IPS-NIHi7 (cell line): Measurements from ENCODE around the gene MEGF6.

Source experiments
- DNase-seq: peaks from one replicate; pipeline ENCODE4 v3.0.0; 2012; ENCODE audit warnings: mixed read lengths; ENCODE audit errors: extremely low spot score

The MEGF6 gene, protein sequence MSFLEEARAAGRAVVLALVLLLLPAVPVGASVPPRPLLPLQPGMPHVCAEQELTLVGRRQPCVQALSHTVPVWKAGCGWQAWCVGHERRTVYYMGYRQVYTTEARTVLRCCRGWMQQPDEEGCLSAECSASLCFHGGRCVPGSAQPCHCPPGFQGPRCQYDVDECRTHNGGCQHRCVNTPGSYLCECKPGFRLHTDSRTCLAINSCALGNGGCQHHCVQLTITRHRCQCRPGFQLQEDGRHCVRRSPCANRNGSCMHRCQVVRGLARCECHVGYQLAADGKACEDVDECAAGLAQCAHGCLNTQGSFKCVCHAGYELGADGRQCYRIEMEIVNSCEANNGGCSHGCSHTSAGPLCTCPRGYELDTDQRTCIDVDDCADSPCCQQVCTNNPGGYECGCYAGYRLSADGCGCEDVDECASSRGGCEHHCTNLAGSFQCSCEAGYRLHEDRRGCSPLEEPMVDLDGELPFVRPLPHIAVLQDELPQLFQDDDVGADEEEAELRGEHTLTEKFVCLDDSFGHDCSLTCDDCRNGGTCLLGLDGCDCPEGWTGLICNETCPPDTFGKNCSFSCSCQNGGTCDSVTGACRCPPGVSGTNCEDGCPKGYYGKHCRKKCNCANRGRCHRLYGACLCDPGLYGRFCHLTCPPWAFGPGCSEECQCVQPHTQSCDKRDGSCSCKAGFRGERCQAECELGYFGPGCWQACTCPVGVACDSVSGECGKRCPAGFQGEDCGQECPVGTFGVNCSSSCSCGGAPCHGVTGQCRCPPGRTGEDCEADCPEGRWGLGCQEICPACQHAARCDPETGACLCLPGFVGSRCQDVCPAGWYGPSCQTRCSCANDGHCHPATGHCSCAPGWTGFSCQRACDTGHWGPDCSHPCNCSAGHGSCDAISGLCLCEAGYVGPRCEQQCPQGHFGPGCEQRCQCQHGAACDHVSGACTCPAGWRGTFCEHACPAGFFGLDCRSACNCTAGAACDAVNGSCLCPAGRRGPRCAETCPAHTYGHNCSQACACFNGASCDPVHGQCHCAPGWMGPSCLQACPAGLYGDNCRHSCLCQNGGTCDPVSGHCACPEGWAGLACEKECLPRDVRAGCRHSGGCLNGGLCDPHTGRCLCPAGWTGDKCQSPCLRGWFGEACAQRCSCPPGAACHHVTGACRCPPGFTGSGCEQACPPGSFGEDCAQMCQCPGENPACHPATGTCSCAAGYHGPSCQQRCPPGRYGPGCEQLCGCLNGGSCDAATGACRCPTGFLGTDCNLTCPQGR (N-terminal part only)

DNA sequence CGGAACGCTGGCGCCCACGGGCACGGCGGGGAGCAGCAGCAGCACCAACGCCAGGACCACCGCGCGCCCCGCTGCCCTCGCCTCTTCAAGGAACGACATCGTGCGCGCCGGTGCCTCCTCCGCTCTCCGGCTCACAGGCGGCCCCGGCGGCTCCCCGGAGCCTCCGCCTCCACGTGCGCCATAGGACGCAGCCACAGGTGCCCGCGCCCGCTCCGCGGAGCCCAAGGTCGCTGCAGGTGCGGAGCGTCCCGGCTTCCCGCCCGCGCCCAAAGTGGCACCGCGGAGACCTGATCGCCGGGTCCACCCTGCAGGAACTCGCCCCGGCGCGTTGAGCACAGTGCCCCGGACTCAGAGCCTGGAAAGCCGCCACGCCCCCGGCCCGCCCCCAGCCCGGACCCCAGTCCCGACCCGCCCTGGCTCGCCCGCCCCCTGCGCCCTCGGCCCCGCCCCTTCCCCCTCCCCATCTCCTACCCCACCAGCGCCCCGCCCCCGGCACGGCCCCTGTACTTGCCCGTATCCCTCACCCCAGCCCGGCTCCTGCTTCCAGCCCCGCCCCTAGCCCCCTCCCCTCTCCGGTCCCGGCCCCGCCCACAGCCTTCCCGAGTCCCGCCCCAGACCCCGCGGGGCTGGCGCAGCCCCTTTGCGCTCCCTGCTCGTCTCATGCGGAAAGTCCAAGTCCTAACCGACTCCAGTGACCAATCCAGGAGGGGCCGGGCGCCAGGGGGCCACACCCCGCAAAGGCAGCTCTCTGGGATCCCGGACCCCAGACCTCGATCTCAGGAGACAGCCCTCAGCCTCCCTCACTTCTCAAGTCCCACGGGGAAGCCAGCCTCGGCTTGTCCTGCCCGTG lies at the start of gene MEGF6:
TSS of gene MEGF6 (minus strand) at position 339 of the 850 bp plus-strand sequence. CDS start at position 99, 240 bp downstream.
- peak; percentile 99 for DNase-seq

DNA sequence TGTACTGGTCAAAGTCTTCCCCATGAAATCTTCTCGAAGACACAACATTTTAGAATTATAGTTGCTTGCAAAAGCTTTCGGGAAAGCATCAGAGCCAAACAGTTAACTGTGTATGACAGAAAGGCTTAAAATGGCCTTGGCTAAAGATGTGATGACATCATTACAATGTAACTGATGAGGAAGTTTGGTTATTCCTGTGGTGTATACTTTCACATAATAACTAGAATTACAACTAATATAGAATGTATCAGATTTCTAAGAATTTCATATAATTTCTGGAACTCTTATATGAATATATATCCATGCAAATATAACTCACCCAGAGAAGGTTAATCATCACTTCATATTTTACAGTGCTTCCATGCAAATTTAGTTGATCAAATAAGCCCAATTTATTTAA lies 49.4 kb upstream of the MEGF6 start:
- no peak for DNase-seq

GRCh38 chr1:3659093-3659492 lies 47.8 kb upstream of the MEGF6 start:
- no peak for DNase-seq

DNA sequence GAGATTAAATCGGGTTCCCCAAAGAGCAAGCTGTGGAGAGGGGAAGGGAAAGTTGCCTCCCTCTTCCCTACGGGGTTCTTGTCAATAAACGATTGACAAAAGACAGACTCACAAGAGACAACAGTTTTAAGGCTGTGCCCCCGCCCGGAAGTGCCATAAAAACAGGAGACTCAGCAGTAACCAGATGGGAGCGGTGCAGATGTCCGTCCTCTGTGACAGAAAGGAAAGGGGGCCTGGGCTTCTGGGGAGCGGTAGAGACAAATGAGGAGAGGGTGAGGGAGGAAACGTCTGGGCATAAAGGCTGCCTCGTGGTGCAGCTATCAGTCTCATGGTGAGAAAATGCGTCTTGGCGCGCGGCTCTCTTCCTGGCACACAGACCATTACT lies 46.9 kb upstream of the MEGF6 start:
- DNase-seq = no peak

DNA sequence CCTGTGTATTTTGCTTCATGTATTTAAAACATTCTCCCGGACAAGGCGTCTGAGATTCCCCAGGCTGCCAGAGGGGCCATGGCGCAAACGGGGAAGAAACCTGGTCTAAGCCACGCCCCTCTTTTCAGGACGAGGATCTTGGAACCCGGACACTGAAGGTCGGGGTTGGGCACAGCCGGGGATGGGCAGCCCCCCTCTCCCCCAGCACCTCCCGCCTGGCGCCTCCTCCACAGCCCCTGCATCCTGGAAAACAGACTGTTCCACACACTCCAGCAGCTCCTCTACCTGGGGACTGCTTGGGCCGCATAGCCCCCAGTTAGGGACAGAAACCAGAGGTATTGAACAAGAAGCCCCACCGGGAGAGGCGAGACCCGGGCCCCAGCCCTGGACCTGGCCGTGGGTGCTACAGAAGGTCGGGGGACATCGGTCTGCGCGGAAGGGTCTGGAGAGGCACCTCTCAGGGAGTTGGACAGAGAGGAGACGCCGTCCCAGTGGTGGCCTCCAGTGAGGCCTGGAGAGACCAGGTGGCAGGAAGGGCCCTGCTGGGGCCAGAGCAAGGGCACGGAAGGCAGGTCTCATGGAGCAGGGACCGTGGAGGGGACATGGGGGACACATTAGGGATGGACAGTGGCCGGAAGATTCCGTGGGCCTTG lies 46.4 kb upstream of the MEGF6 start:
- no peak for DNase-seq

GRCh38 chr1:3657096-3657475 lies 45.8 kb upstream of the MEGF6 start:
- DNase-seq = no peak

DNA sequence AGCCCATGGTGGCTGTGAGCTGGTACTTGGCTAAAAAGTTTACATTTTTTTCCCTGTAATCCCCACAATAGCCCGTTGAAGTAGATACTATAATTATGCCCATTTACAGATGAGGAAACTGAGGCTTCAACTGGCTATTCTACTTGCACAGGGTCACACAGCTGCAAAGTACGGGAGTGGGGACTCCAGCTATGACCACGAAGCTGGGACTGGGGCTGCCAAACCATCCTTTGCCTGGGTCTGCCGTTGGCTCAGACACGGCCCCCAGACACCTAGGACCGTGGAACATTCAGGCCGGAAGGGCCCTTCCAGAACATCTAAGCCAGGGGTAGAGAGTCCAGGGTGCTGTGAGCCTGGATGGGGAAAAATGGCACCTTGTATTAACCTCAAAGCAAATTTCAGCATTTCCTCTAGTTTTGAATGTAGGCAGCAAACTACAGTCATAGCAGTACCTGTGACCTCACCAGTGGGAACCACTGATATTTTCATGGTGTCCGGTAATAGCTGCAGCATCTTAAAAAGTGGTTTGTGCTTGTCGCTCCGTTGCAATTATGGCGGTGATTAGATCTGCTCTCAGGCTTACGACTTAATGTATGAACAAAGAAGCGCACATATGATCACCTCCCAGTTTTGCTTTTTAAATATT lies 45.3 kb upstream of the MEGF6 start:
- no peak for DNase-seq

GRCh38 chr1:3654549-3655281 lies 43.4 kb upstream of the MEGF6 start:
- no peak for DNase-seq

DNA sequence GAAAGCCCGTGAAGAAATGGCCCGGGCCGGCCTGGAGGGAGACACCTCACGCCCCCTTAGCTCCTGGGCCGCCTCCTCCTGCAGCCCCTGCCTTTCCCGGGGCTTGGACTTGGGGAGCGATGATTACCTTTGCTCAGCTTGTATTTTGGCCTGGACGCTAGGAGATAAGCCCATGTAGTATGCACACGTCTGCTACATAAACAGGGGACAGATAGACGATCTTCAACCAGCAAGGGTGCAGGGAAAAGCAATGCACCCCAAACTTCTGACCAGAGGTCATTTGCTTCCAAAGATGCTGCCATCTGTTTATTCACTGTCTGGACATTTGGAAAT lies 41.9 kb upstream of the MEGF6 start:
- no peak for DNase-seq

- DNase-seq = peak; percentile 37
Measured at GRCh38 chr1:3652548-3653285, 41.4 kb upstream of the MEGF6 start.

DNA sequence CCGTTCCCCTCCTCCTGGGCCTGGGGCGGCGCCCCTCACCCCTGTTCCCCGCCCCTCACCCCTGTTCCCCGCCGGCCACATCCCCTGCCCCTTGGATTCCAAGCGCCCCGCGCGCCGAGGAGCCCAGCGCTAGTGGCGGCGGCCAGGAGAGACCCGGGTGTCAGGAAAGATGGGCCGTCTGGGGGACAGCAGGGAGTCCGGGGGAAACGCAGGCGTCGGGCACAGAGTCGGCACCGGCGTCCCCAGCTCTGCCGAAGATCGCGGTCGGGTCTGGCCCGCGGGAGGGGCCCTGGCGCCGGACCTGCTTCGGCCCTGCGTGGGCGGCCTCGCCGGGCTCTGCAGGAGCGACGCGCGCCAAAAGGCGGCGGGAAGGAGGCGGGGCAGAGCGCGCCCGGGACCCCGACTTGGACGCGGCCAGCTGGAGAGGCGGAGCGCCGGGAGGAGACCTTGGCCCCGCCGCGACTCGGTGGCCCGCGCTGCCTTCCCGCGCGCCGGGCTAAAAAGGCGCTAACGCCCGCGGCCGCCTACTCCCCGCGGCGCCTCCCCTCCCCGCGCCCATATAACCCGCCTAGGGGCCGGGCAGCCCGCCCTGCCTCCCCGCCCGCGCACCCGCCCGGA lies 40.7 kb upstream of the MEGF6 start, which contains the start of gene TP73:
TSS of gene TP73 (plus strand) at position 587 of the 618 bp plus-strand sequence. CDS start 29,850 bp downstream, outside the sequence.
- peak; percentile 63 for DNase-seq

DNA sequence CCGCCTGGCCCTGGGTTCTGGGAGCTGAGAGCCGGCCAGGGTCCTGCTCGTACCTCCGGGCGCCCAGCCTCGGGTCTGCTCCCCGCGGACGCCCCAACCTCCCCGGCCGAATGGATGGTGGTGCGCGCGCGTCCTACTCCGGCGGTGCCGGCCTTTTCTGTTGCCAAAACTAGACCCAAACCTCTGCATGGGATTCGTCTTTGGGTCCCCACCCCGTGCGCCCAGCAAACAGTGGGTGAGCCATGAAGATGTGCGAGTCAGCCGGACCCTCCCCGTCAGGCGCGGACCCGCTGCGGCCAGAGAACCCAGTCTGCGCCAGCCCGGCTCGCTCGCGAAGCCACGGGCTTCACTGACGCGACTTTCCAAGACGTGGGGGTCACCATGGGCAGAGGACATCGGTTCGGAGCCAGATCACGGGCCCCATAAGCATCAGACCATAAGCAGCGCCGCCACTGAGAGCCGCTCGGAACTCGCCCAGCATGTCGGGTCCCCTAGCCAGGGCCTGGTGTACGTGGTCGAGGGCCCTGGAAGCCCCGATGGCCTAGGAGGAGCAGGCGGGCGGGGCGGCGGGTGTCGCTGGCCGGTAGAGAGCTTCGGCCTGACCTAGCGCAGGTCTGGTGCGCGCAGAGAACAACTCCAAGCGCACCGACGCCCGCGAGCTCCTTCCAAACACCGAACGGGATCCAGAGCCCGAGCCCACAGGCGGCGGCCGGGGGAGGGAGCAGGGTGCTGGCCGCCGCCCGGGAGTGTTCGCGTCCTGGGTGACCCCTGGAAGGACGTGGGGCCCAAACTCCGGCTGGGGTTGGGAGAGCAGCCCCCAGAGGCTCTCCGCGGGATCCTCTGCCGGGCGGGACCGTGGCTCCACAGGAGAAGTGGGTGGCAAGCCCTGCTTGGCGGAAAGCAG lies 40.0 kb upstream of the MEGF6 start:
- peak; percentile 60 for DNase-seq

DNA sequence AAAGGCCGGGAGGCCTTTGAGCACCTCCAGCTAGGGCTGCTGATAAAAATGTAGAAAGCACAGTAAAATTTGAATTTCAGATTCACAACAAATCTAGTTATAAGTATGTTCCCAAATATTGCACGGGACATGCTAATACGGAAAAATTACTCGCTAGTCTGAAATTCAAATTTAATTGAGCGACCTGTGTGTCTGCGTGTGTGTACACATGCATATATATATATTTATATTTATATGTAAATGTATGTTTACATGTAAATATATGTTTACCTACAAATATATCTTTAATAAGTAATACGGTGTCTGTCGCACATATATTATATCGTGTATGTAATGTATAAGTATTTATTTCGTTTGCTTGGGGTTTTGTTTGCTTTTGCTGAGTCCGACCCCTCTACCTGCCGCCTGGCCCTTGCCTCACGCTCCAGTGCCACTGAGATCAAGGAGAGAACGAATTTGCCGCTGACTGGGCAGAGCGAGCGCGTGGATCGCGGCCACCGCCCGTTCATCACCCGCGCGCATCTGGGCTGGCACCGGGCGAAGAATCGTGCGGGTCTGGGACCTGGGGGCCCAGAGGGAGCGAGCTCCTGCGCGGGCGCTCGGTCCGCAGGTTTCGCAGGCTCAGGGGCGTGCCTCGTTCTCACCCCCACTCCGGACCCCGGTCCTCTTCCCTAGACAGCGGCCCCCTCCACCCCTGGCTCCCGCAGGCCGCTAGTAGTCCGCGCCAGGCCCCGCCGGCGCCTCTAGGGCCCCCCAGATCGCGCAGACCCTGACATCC lies 39.1 kb upstream of the MEGF6 start:
- DNase-seq = no peak

- DNase-seq = peak; percentile 93
Measured at GRCh38 chr1:3649342-3650247, 38.3 kb upstream of the MEGF6 start, which contains the start of gene WRAP73. Gene WRAP73 (minus strand): TSS chr1:3650103. CDS start chr1:3649999, 104 bp downstream.

- no peak for DNase-seq
Measured at GRCh38 chr1:3646596-3646995, 35.3 kb upstream of the MEGF6 start.
